ENCODE results near the gene EVA1C.
"Not testable (repeated sequence)": the region's sequence is repeated elsewhere in the genome, so short reads cannot be mapped to it uniquely, and the experiment has no call there.

Gene EVA1C

GRCh38 chr21:32531561-32531960 is 119.1 kb downstream of the EVA1C start:
- H3K36me3 ChIP-seq (ENCODE audit: control insufficient read depth, insufficient read depth, low read length); H3K4me3 ChIP-seq (ENCODE audit: low read depth, low read length); H3K9ac ChIP-seq (ENCODE audit: low read depth, low read length); H3K9me3 ChIP-seq (ENCODE audit: control insufficient read depth, insufficient read depth, low read length); H3K27me3 ChIP-seq (ENCODE audit: control insufficient read depth, insufficient read depth, low read length); H3K4me1 ChIP-seq (ENCODE audit: control insufficient read depth, insufficient read depth, low read length): not testable (repeated sequence)

GRCh38 chr21:32532636-32533035 is 120.1 kb downstream of the EVA1C start:
- Histone ChIP-seq H3K9me3 (ENCODE audit: control insufficient read depth, insufficient read depth, low read length) (no peaks in the 10 kb centered on the region), H3K36me3 (ENCODE audit: control insufficient read depth, insufficient read depth, low read length) (no peaks in the 10 kb centered on the region), H3K27me3 (ENCODE audit: control insufficient read depth, insufficient read depth, low read length) (no peaks in the 10 kb centered on the region), H3K4me1 (ENCODE audit: control insufficient read depth, insufficient read depth, low read length) (no peaks in the 10 kb centered on the region), H3K4me3 (ENCODE audit: low read depth, low read length) (no peak overlapping the region), H3K9ac (ENCODE audit: low read depth, low read length) (no peak overlapping the region)

GRCh38 chr21:32533053-32533452 is 120.5 kb downstream of the EVA1C start:
- H3K9ac ChIP-seq (ENCODE audit: low read depth, low read length) = no peak overlapping the region
- H3K27me3 ChIP-seq (ENCODE audit: control insufficient read depth, insufficient read depth, low read length) = no peaks in the 10 kb centered on the region
- no peaks in the 10 kb centered on the region for H3K4me1 ChIP-seq (ENCODE audit: control insufficient read depth, insufficient read depth, low read length)
- H3K36me3 ChIP-seq (ENCODE audit: control insufficient read depth, insufficient read depth, low read length) = no peaks in the 10 kb centered on the region
- no peaks in the 10 kb centered on the region for H3K9me3 ChIP-seq (ENCODE audit: control insufficient read depth, insufficient read depth, low read length)
- no peak overlapping the region for H3K4me3 ChIP-seq (ENCODE audit: low read depth, low read length)

- Histone ChIP-seq H3K9me3 (ENCODE audit: control insufficient read depth, insufficient read depth, low read length) (no peaks in the 10 kb centered on the region), H3K9ac (ENCODE audit: low read depth, low read length) (no peak overlapping the region), H3K36me3 (ENCODE audit: control insufficient read depth, insufficient read depth, low read length) (no peaks in the 10 kb centered on the region), H3K4me3 (ENCODE audit: low read depth, low read length) (no peak overlapping the region), H3K4me1 (ENCODE audit: control insufficient read depth, insufficient read depth, low read length) (peaks cover under 1% of the 10 kb centered on the region), H3K27me3 (ENCODE audit: control insufficient read depth, insufficient read depth, low read length) (no peaks in the 10 kb centered on the region)
Observed at GRCh38 chr21:32533611-32534010, 121.1 kb downstream of the EVA1C start.

- Histone ChIP-seq H3K9ac (ENCODE audit: low read depth, low read length) (no peak overlapping the region), H3K4me3 (ENCODE audit: low read depth, low read length) (no peak overlapping the region), H3K36me3 (ENCODE audit: control insufficient read depth, insufficient read depth, low read length) (no peaks in the 10 kb centered on the region), H3K4me1 (ENCODE audit: control insufficient read depth, insufficient read depth, low read length) (peaks cover 6% of the 10 kb centered on the region), H3K9me3 (ENCODE audit: control insufficient read depth, insufficient read depth, low read length) (no peaks in the 10 kb centered on the region), H3K27me3 (ENCODE audit: control insufficient read depth, insufficient read depth, low read length) (no peaks in the 10 kb centered on the region)
Observed at GRCh38 chr21:32534113-32534512, 121.6 kb downstream of the EVA1C start.

- H3K36me3 ChIP-seq (ENCODE audit: control insufficient read depth, insufficient read depth, low read length) = no peaks in the 10 kb centered on the region
- H3K4me1 ChIP-seq (ENCODE audit: control insufficient read depth, insufficient read depth, low read length) = peaks cover 7% of the 10 kb centered on the region
- H3K9ac ChIP-seq (ENCODE audit: low read depth, low read length) = no peak overlapping the region
- H3K27me3 ChIP-seq (ENCODE audit: control insufficient read depth, insufficient read depth, low read length) = no peaks in the 10 kb centered on the region
- H3K4me3 ChIP-seq (ENCODE audit: low read depth, low read length) = no peak overlapping the region
- H3K9me3 ChIP-seq (ENCODE audit: control insufficient read depth, insufficient read depth, low read length) = no peaks in the 10 kb centered on the region
Observed at GRCh38 chr21:32535612-32536011, 123.1 kb downstream of the EVA1C start.

- Histone ChIP-seq H3K27me3 (ENCODE audit: control insufficient read depth, insufficient read depth, low read length) (no peaks in the 10 kb centered on the region), H3K9me3 (ENCODE audit: control insufficient read depth, insufficient read depth, low read length) (no peaks in the 10 kb centered on the region), H3K4me3 (ENCODE audit: low read depth, low read length) (no peak overlapping the region), H3K9ac (ENCODE audit: low read depth, low read length) (no peak overlapping the region), H3K4me1 (ENCODE audit: control insufficient read depth, insufficient read depth, low read length) (peaks cover 7% of the 10 kb centered on the region), H3K36me3 (ENCODE audit: control insufficient read depth, insufficient read depth, low read length) (no peaks in the 10 kb centered on the region)
Observed at GRCh38 chr21:32537569-32537881, 125.0 kb downstream of the EVA1C start.

- Histone ChIP-seq H3K27me3 (ENCODE audit: control insufficient read depth, insufficient read depth, low read length) (no peaks in the 10 kb centered on the region), H3K4me3 (ENCODE audit: low read depth, low read length) (no peak overlapping the region), H3K4me1 (ENCODE audit: control insufficient read depth, insufficient read depth, low read length) (peaks cover 7% of the 10 kb centered on the region), H3K36me3 (ENCODE audit: control insufficient read depth, insufficient read depth, low read length) (no peaks in the 10 kb centered on the region), H3K9ac (ENCODE audit: low read depth, low read length) (no peak overlapping the region), H3K9me3 (ENCODE audit: control insufficient read depth, insufficient read depth, low read length) (no peaks in the 10 kb centered on the region)
Observed at GRCh38 chr21:32538147-32538792, 125.8 kb downstream of the EVA1C start.

- Histone ChIP-seq H3K9ac (ENCODE audit: low read depth, low read length) (no peak overlapping the region), H3K4me1 (ENCODE audit: control insufficient read depth, insufficient read depth, low read length) (peaks cover 7% of the 10 kb centered on the region), H3K4me3 (ENCODE audit: low read depth, low read length) (no peak overlapping the region), H3K27me3 (ENCODE audit: control insufficient read depth, insufficient read depth, low read length) (no peaks in the 10 kb centered on the region), H3K36me3 (ENCODE audit: control insufficient read depth, insufficient read depth, low read length) (no peaks in the 10 kb centered on the region), H3K9me3 (ENCODE audit: control insufficient read depth, insufficient read depth, low read length) (no peaks in the 10 kb centered on the region)
Observed at GRCh38 chr21:32539378-32539777, 126.9 kb downstream of the EVA1C start.

- not testable (repeated sequence) for H3K4me1 ChIP-seq (ENCODE audit: control insufficient read depth, insufficient read depth, low read length); H3K27me3 ChIP-seq (ENCODE audit: control insufficient read depth, insufficient read depth, low read length); H3K9me3 ChIP-seq (ENCODE audit: control insufficient read depth, insufficient read depth, low read length); H3K36me3 ChIP-seq (ENCODE audit: control insufficient read depth, insufficient read depth, low read length); H3K4me3 ChIP-seq (ENCODE audit: low read depth, low read length); H3K9ac ChIP-seq (ENCODE audit: low read depth, low read length)
Observed at GRCh38 chr21:32543056-32543455, 130.6 kb downstream of the EVA1C start.

GRCh38 chr21:32543975-32544374 is 131.5 kb downstream of the EVA1C start:
- Histone ChIP-seq H3K4me3 (ENCODE audit: low read depth, low read length) (no peak overlapping the region), H3K27me3 (ENCODE audit: control insufficient read depth, insufficient read depth, low read length) (no peaks in the 10 kb centered on the region), H3K4me1 (ENCODE audit: control insufficient read depth, insufficient read depth, low read length) (peaks cover 2% of the 10 kb centered on the region), H3K9me3 (ENCODE audit: control insufficient read depth, insufficient read depth, low read length) (no peaks in the 10 kb centered on the region), H3K9ac (ENCODE audit: low read depth, low read length) (no peak overlapping the region), H3K36me3 (ENCODE audit: control insufficient read depth, insufficient read depth, low read length) (no peaks in the 10 kb centered on the region)

- Histone ChIP-seq H3K4me1 (ENCODE audit: control insufficient read depth, insufficient read depth, low read length) (no peaks in the 10 kb centered on the region), H3K4me3 (ENCODE audit: low read depth, low read length) (no peak overlapping the region), H3K36me3 (ENCODE audit: control insufficient read depth, insufficient read depth, low read length) (no peaks in the 10 kb centered on the region), H3K27me3 (ENCODE audit: control insufficient read depth, insufficient read depth, low read length) (no peaks in the 10 kb centered on the region), H3K9me3 (ENCODE audit: control insufficient read depth, insufficient read depth, low read length) (no peaks in the 10 kb centered on the region), H3K9ac (ENCODE audit: low read depth, low read length) (no peak overlapping the region)
Observed at GRCh38 chr21:32544697-32545096, 132.2 kb downstream of the EVA1C start.

Data from iPS-15b (cell line).